Stimulated activated naive CD4-positive, alpha-beta T cell (primary cell): ENCODE data around the gene NKTR.
A peak's percentile ranks its signal among the peaks of the same experiment; 100 is the strongest.

Experiments
- DNase-seq, 6 experiments: peaks; one replicate each; lab custom pipeline; 2025; lab: John Stamatoyannopoulos, UW

Gene NKTR

DNA sequence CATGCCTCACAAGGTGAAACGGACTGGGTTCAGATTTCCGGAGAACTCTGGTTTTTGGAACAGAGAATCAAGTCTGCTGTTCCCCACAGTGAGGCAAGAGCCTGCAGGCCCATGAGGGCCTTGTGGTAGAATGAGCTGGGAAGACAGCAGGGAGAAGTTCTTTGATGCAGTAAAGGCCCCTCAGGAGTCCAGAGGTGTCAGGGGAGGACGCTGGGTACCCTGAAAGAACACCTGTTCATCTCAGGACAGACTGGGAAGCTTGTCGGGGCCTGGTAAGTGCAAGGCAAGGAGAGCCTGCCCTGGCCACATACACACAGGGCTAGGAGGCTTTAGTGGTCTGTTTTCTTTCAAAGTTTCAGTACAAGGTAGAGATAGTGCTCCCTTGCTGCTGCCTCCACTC lies 49.3 kb downstream of the NKTR start:
- no peak for DNase-seq

DNA sequence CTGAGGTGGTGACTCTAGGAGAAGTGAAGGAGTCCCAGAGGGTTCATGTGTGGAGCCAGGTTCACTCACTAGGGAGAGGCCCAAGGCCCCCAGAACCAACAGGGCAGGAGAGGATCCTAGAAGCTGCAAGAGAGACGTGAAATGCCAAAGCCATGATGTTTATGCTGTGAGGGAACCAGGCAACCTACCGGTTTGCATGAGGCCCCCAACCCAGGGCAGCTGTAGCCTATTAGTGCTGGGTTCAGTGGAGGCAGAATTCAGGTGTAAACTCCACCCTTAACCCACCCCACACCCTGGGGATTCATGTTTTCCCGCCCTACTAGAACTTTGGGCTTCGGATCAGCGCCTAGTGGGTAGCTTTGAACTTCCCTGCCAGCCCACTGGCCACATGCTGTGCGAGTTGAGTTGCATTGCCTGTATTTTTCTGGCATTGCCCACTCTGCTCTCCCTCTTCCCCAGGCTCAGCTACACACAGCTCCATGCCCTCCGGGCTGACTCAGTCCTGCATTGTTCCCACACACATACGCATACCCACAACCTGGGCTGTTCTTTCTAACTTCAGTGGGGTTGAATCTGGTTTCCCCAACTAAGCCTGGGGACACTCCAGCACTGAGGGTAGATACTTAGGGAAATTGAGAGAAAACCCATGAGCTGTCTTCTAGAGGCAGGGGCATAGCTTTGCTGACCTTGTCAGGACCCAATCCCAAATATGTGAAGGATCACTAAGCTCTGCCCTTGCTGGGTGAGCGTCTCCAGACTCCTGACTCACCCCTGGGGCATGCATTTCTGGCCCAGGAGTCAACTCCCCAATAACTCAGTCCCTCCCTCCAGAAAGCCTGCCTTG lies 51.0 kb downstream of the NKTR start:
- DNase-seq: no peak

DNA sequence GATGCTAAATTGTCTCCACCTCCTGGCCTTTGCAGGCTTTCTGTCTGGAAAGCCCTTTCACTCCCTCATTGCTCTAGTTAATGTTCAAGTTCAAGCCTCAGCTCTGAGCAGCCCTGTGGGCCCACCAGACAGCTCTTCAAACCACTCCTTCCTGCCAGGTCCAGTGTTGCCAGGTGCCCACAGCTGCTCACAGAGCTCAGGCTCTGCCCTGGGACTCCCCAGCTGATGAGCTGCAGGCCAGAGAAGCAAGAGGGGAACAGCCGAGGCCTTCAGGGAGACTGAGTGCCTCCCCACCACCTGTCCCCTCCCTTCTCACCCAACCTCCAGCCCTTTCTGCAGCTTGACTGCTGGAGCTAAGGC lies 51.7 kb downstream of the NKTR start:
- no peak for DNase-seq

DNA sequence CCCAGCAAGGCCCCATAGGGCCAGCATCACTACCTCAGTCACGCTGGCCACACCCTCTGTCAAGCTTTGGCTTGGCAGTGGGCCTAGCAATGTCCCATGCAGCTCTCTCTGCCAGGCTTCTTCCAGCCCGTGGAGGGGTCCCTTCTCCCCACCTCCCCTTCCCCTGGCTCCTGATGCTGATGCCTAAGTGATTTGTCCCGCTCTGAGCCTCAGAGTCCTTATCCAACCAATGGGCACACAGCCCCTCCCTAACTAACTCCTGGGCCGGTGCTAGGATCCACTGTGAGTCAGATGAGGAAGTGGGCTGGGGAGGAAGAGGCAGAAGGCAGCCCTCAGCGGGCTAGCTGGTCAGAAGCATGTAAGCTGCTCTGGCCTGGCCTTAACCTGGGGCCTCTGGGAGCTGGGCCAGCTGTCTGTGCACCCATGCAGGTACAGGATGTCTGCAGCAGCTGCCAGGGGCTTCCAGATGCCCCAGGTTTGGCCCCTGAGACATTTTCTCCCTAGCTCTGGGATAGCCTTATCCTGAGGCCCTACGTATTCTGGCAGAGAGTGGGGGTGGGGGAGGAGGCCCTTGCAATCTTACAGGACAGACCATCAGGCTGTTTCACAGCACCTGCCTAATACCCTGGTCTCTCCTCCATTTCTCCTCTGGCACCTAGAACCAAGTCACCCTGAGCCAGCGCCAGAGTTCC lies 52.3 kb downstream of the NKTR start:
- DNase-seq: no peak

DNA sequence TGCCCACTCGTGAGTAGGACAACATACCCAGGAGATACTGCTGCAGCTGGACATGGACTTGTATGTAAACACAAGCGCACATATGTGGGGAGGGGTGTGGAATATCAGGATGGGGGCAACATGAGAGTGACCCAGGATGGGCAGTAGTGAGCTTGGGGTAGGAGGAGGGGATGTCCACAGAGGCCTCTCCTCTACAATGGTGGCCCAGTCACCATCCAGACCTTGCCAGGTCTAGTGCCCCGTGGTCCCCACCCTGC lies 52.7 kb downstream of the NKTR start:
- DNase-seq: no peak

DNA sequence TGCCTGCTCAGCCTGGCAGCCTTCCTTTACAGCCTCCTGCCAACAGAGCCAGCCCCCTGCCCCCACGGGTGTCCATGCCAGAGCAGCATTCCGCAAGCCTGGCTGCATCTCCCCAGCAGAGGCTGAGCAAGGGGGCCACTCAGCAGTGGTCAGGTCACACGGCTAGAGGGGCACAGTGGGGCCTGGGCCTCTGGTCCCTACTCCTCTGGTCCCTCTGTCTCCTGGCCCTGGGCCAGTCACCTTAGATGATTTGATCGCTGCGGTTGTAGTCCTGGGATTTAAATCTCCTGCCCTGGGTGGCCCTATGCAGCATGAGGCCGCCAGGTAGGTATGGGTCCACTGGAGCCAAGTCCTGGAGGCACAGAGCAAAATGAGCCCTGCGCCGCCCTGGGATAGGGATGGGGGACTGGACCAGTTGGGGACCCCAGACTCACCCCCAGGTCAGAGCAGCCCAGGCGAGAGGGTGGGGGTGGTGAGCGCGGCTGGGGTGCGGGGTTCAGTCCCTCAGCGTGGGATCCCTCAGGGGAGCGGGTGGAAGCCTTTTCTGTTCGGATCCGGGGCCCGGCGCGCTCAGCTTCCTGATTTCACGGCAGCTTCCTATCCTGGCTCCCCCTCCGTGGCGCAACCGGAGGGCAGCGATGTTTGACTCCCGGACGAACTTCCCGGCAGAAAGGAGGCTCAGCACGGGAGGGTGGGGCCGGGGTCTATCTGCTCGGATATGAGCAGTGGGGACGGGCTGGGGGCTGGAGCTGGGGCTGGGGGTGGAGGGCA lies 53.3 kb downstream of the NKTR start, which contains the start of gene ZBTB47:
TSS of gene ZBTB47 (plus strand) at position 138 of the 771 bp plus-strand sequence. CDS start 4,659 bp downstream, outside the sequence.
- peak in 1 of 6 experiments; percentile 17 for DNase-seq

DNA sequence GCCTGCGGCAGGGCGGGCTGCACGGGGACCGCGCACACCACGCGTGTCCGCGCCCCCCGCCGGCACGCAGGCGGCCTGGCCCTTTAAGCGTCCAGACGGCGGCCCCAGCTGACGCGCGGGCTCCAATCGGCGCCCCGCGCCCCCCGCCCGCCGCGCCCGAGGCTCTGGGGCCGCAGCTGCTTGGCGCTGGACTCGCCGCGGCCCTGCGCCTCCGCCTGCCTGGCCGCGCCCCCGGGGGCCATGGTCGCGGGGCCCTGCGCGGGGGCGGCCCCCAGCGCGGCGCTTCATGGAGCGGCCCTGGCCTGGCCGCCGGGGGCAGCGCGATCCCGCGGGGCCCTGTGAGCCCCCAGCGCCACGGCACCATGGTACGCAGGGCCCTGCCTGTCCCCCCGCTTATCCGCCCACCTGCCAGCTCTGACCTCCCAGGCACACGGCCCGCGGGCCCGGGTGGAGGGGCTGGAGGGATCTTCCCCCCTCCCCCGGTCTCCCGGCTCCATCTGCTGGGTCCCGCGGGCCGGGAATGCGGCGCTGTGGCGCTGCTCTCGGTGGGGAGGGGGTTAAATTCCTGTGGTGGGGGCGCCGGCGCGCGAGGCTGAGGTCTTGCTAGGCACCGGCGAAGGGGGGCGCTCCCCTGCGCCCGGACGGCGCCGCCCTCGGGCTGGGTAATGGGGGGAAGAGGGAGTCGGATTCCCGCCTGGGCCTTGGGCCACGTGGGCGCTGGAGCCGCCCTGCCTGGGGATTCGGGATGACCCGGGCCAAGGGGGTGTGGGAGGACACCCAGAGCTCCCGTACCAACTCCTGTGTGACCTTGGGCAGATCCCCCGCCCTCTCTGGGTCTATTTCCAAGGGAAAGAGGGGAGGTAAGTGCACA lies 54.1 kb downstream of the NKTR start:
- DNase-seq: no peak

DNA sequence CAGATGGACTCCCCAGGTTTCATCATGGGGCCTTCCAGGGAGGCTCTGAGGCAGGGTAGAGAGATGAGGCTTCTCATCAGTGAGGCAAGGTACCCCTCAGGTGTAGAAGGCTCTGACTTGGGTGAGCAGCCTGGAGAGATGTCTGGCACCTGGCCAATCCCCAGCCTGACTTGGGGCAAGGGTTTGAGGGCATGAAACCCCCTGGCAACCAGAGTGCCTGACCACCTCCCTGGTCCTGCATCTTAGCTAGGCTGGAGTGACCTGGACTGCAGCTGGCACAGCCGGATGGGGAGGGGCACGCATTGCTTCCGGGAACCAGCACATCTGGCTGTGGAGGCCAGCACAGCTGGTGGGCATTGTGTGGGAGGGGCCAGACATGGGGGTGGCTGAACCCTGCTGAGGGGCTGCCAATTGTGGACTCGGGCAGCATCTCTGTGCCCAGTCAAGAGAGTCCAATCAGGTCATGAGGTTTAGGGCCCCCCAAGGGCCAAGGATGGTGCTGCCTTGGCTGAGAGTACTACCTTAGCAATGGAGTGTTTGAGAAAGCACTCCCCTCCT lies 54.9 kb downstream of the NKTR start:
- no peak for DNase-seq

DNA sequence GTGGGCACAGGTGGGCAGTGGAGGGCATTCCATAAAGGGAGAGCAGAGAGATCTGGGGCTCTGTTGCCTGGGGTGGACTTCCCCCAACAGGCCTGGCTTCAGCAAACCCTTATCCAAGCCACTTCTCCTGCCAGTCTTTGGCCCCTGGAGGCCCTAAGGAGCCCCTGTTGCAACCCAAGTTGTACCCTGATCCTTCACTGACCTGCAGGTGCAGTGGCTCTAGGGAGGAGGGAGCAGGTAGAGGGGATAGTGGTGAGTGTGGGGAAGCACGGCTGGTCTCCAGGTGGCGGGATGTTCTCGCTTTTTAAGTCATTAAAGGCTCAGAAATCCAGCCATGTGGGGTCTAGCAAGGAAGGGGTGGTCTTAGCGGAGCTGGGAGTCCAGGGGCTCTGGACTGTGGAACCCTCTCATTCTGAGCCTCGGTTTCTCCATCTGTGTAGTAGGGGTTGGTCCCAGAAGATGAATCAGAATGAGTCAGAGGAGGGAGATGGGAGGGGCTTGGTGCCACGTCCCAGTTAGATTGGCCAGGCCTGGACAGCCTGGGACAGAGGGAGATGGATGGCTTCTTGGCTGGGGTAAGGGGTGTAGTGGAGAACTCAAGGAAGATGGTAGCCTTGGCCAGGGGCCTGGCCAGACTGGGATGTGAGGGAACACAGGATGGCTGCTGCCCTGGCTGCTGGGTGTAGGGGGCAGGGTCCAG lies 55.6 kb downstream of the NKTR start:
- DNase-seq: no peak

DNA sequence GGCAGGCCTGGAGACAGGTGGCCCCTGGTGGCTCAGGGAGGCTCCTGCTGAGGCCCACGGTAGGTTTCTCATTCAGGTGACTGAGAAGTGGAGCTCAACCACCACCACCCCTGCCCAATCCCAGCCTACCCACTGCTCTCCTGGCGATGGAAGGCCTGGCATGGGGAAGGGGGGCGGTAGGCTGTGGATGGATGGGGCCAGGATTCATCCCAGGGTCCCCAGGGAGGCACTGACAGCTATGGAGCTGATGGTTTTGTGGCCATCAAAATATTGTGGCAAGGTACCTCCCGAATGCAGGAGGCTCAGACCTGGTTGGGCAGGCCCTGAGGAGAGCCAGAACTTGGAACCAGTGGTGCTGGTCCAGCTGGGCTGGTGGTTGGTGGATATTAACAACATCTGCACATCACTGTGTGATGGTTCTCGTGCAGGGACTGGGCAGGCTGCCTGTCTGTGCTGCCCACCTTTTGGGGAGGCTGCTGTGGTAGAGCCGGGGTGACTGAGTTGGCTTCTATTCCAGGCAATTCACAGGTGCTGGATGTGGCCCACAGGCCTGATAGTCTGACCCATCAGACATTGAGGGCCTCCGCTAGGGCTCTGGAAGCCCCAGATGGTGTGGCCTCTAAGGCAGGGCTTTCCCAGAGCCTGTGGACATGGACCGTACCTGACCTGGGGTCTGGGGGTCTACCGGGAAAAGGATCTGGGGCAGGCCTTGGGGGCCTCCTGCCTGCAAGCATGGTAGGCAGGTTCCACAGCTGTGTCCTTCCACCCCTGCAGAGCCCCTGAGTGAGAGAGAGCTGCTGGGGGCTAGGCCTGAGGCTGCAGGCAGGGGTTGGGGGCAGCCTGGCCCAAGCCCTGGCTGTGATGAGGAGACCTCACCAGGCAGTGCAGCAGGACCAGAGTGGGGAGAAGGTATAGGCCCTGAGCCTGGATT lies 56.5 kb downstream of the NKTR start:
- DNase-seq: no peak

DNA sequence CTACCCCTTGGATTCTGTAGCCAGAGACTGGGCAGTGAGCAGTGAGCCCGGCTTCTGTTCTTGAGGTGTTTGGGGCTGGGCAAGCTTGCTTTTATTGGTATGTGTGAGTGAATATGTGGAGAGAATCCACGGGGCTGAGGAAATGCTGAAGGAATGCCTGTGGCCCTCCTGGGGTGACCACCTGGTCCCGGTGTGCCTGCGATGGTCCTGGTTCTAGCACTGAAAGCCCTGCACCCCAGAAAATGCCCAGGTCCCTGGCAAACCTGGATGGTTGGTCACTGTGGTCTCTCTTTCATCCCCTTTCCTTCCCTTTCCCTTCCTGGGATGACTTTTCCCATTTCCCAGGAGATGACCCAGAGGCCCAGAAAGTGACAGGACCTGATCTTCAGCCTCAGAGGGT lies 57.2 kb downstream of the NKTR start:
- no peak for DNase-seq

DNA sequence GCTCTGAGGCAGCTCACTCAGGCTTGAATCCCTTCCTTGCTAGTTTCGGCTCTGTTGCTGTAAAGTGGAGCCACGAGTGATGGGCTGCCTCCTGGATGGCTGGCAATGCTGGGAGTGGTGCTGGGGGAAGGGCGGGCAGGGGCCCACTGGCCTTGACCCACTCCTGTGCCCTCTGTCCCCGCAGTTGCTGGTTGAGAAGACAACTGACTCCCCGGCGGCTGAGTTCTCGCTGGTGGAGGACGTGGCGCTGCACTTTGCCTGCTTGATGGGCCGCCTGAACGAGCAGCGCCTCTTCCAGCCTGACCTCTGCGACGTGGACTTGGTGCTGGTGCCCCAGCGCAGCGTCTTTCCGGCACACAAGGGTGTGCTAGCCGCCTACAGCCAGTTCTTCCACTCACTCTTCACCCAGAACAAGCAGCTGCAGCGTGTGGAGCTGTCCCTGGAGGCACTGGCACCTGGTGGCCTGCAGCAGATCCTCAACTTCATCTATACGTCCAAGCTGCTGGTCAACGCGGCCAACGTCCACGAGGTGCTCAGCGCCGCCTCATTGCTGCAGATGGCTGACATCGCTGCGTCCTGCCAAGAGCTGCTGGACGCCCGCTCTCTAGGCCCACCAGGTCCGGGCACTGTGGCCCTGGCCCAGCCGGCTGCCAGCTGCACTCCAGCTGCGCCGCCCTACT lies 57.7 kb downstream of the NKTR start:
- DNase-seq: no peak

DNA sequence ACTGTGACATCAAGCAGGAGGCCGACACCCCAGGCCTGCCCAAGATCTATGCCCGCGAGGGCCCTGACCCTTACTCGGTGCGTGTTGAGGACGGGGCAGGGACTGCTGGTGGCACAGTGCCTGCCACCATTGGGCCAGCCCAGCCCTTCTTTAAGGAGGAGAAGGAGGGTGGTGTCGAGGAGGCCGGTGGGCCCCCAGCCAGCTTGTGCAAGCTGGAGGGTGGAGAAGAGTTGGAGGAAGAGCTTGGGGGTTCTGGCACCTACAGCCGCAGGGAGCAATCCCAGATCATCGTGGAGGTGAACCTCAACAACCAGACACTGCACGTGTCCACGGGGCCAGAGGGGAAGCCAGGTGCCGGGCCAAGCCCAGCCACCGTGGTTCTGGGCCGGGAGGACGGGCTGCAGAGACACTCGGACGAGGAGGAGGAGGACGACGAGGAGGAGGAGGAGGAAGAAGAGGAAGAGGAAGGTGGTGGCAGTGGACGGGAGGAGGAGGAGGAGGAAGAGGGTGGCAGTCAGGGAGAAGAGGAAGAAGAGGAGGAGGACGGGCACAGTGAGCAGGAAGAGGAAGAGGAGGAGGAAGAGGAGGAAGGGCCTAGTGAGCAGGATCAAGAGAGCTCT lies 58.4 kb downstream of the NKTR start:
- DNase-seq: no peak

DNA sequence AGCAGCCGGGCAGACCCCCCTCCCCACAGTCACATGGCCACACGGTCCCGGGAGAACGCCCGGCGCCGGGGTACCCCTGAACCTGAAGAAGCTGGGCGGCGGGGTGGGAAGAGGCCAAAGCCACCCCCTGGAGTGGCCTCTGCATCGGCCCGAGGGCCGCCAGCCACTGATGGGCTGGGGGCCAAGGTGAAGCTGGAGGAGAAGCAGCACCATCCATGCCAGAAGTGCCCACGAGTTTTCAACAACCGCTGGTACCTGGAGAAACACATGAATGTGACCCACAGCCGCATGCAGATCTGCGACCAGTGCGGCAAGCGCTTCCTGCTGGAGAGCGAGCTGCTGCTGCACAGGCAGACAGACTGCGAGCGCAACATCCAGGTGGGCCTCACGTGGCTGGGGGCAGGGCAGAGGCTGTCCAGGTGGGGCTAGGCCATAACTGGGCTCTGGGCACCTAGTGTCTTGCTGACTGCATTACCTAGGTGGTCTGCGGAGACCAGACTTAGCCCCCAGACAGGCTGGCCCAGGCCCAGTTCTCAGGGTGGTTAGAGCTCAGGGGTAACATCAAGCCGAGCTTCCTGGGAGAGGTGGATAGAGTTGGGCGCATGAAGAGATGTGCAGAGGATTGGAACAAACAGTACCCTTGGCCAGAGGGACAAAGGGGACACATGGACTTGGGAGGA lies 59.1 kb downstream of the NKTR start:
- no peak for DNase-seq

DNA sequence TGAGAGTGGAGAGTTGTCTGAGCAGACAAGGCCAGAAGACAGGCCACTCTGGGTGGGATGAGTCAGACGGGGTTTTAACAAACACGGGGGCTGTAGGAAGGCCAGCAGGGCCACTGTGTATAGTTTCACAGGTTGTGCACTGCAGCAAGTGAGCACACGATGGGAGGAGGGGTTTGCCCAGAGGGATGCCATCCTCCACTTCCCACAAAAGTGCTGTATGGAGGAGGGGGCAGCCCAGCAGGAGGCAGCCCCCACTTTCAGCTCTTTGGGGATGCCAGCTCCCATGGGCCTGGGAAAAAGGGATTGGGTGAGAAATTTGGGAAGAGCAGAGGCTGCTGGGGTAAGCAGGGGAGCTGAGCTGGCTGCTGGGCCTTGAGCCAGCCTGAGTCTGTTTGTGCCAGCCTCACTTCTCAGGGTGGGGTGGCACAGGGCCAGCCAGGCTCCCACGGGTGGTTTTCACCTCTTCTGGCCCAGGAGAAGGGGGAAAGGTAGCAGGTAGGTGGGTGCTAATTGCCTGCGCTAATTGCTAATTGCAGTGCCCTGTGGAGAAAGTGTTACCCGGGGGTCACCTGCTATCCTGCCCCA lies 59.7 kb downstream of the NKTR start:
- DNase-seq: no peak

DNA sequence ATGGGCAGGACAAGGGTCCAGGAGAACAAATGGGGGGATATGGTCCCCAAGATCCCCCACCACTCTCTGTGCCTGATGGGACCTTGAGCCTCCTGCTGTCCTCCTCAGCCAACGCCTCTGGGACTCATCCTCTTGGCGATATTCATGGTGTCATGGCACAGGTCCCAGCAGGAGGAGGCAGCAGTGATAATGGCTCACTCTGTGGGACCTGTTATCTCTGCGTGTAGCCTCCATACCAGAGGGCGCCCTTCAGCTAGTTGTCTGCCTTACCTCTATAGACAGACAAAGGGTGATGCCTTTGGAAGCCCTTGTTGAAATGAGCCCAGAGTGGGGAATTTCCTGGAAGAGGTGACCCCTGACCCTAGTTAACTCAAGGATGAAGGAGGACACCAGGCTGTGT lies 60.4 kb downstream of the NKTR start:
- no peak for DNase-seq

DNA sequence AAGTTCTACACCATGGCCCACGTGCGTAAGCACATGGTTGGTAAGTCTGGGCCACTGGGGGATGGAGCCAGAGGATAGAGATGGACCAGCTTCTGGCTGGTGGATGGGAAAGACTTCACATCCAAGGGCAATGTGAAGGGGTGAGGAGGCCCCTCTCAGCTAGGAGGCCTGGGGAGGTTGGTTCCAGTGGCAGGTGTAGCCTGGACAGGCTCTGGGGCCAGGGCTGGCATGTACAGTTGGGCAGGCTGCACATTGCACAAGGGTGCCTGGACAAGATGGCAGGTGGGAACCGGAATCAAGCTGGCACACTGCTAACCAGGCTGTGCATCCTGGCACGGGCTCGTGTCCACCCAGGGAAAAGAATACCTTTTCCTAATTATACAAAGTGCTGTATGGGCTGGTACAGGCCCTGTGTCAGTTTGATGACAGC lies 61.1 kb downstream of the NKTR start:
- DNase-seq: no peak
